CD14-positive monocyte (primary cell): ENCODE data around the gene AK1. TPM values are rescaled to one million over a fixed set of nuclear protein-coding genes. Genes with fewer than 3 reads are reported as not detected.

Experiments used
- DNase-seq, 3 donors: peaks; one replicate each; pipeline ENCODE4 v3.0.0-alpha.2; 2011 to 2022
- H2AFZ ChIP-seq: 2 replicates; pipeline ENCODE4 v1.6.0; 2012; ENCODE audit warnings: mild to moderate bottlenecking, low read depth, low read length, inconsistent platforms; ENCODE audit not compliant: insufficient read depth, poor library complexity, severe bottlenecking
- H3K27ac ChIP-seq, 2 donors: 1 replicate in 1 of 2; 2 replicates in 1 of 2; pipeline ENCODE4 v1.5.1; 2012 to 2013; ENCODE audit warnings: low read length in 2 of 2, control low read depth in 1 of 2, inconsistent platforms in 1 of 2, low read depth in 1 of 2, mild to moderate bottlenecking in 1 of 2
- H3K27me3 ChIP-seq, 2 donors: one replicate each; pipeline versions ENCODE4 v1.6.0 to v1.6.1; 2011 to 2013; ENCODE audit warnings: low read length in 2 of 2; ENCODE audit not compliant: control insufficient read depth in 2 of 2, insufficient read depth in 2 of 2
- H3K36me3 ChIP-seq, 2 donors: replicated peaks in 1 of 2; 1 replicate in 1 of 2; 2 replicates in 1 of 2; pipeline versions ENCODE4 v1.5.1 to v1.6.1; 2012 to 2013; ENCODE audit warnings: low read length in 2 of 2, control low read depth in 1 of 2, inconsistent platforms in 1 of 2, mild to moderate bottlenecking in 1 of 2; ENCODE audit not compliant: insufficient read depth in 2 of 2, control insufficient read depth in 1 of 2
- H3K4me1 ChIP-seq, 2 donors: 1 replicate in 1 of 2; 2 replicates in 1 of 2; pipeline versions ENCODE4 v1.5.1 to v1.6.1; 2012 to 2013; ENCODE audit warnings: low read length in 2 of 2, control low read depth in 1 of 2, inconsistent platforms in 1 of 2, mild to moderate bottlenecking in 1 of 2, moderate library complexity in 1 of 2; ENCODE audit not compliant: insufficient read depth in 2 of 2, control insufficient read depth in 1 of 2
- H3K4me2 ChIP-seq: replicated peaks from 2 replicates; pipeline ENCODE3; 2012; ENCODE audit warnings: low read length, moderate library complexity, mild to moderate bottlenecking; ENCODE audit not compliant: poor library complexity, severe bottlenecking; ENCODE audit errors: extremely low read depth
- H3K4me3 ChIP-seq, 3 experiments: fragments of 200-600 bp in 1 of 3; sonication (generic) in 1 of 3; replicated peaks in 1 of 3; 1 replicate in 2 of 3; 2 replicates in 1 of 3; pipeline ENCODE4 v1.5.1; 2011 to 2013; ENCODE audit warnings: low read length in 3 of 3, mild to moderate bottlenecking in 3 of 3, control low read depth in 2 of 3, low read depth in 2 of 3, inconsistent platforms in 1 of 3, moderate library complexity in 1 of 3
- H3K79me2 ChIP-seq: 2 replicates; pipeline ENCODE4 v1.6.0; 2012; ENCODE audit warnings: mild to moderate bottlenecking, control low read depth, inconsistent platforms, low read length, moderate library complexity; ENCODE audit not compliant: insufficient read depth
- H3K9ac ChIP-seq: 2 replicates; pipeline ENCODE4 v1.6.0; 2017; ENCODE audit warnings: low read length, mild to moderate bottlenecking; ENCODE audit not compliant: insufficient read depth, poor library complexity, severe bottlenecking
- H3K9me3 ChIP-seq, 2 donors: replicated peaks in 1 of 2; 1 replicate in 1 of 2; 2 replicates in 1 of 2; pipeline versions ENCODE4 v1.5.1 to v1.6.1; 2012 to 2013; ENCODE audit warnings: low read length in 2 of 2, control low read depth in 1 of 2; ENCODE audit not compliant: control insufficient read depth in 1 of 2, insufficient read depth in 1 of 2
- H4K20me1 ChIP-seq: 2 replicates; pipeline ENCODE4 v1.6.0; 2012; ENCODE audit warnings: mild to moderate bottlenecking, low read length, control low read depth, moderate library complexity; ENCODE audit not compliant: insufficient read depth
- H3K27ac Mint-ChIP-seq, 7 donors: one replicate each; pipeline ENCODE4 v1.8.0; 2020; ENCODE audit warnings: mild to moderate bottlenecking in 7 of 7, mixed read lengths in 7 of 7, moderate library complexity in 6 of 7, inconsistent platforms in 2 of 7
- H3K27me3 Mint-ChIP-seq, 3 donors: one replicate each; pipeline ENCODE4 v1.8.0; 2021 to 2022; ENCODE audit warnings: low read depth in 3 of 3, mild to moderate bottlenecking in 3 of 3, mixed read lengths in 3 of 3, moderate library complexity in 3 of 3, inconsistent platforms in 1 of 3
- H3K36me3 Mint-ChIP-seq, 2 donors: one replicate each; pipeline ENCODE4 v1.8.0; 2020; ENCODE audit warnings: mixed read lengths in 2 of 2, inconsistent platforms in 1 of 2, mild to moderate bottlenecking in 1 of 2
- H3K4me1 Mint-ChIP-seq: one replicate; pipeline ENCODE4 v1.8.0; 2020; ENCODE audit warnings: mild to moderate bottlenecking, mixed read lengths
- H3K4me3 Mint-ChIP-seq, 2 donors: one replicate each; pipeline ENCODE4 v1.8.0; 2020; ENCODE audit warnings: mild to moderate bottlenecking in 2 of 2, mixed read lengths in 2 of 2, moderate library complexity in 1 of 2
- H3K9me3 Mint-ChIP-seq, 7 donors: one replicate each; pipeline ENCODE4 v1.8.0; 2020 to 2022; ENCODE audit warnings: mixed read lengths in 7 of 7, mild to moderate bottlenecking in 6 of 7, moderate library complexity in 6 of 7, inconsistent platforms in 2 of 7
- CTCF ChIP-seq: fragments of 200-600 bp; IDR thresholded peaks from one replicate; pipeline ENCODE4 v1.8.0; 2022; ENCODE audit warnings: antibody characterized with exemption, mild to moderate bottlenecking
- WGBS: methylation state at CpG from one replicate; pipeline ENCODE4 v1.1.5; 2013; ENCODE audit warnings: missing lambda C conversion rate; ENCODE audit not compliant: insufficient coverage; 5-methylcytosine and 5-hydroxymethylcytosine counted together
- intact Hi-C, 2 donors: fragments of 100-400 bp; cut with micrococcal nuclease; formaldehyde crosslinking; loops; one replicate each; pipeline versions ENCODE4 v1.15.0 to v1.15.1; 2023
- polyA plus RNA-seq, 3 donors: library from polyadenylated mRNA; depleted of rRNA in 1 of 3; unstranded in 2 of 3; stranded (reverse) in 1 of 3; fragments of 300-500 nt in 2 of 3; fragments of >200 nt in 1 of 3; fragmentation: Illumina TruSeq in 2 of 3; gene quantifications; 1 replicate in 2 of 3; 2 replicates in 1 of 3; pipeline ENCODE4 v1.2.3, GENCODE V29; 2012 to 2021

AK1 gene
- polyA plus RNA-seq, 3 donors = 3.5 TPM; not detected in 2

- Histone ChIP-seq H3K27me3 (no peaks in the 10 kb centered on the region), H3K4me3 (peak within 1 kb of the TSS; percentile 39 to 89 (median 50)), H2AFZ (peak within 1 kb of the TSS; percentile 83), H3K4me1 (peaks cover 43 to 49% of the 10 kb centered on the region in 2 donors), H3K27ac (peak within 1 kb of the TSS; percentile 50 to 81), H3K9me3 (peaks cover 8 to 13% of the 10 kb centered on the region in 2 donors), H3K36me3 (peaks cover 0 to 14% of the 10 kb centered on the region in 2 donors), H3K79me2 (no peaks in the 10 kb centered on the region), H3K4me2 (peak within 1 kb of the TSS; percentile 95), H4K20me1 (peaks cover 6% of the 10 kb centered on the region), H3K9ac (peak within 1 kb of the TSS; percentile 84)
- peak within 1 kb of the TSS; percentile 69 to 95 (median 88) for H3K27ac Mint-ChIP-seq
- WGBS = under 1% methylated on average over 34 of the region's 37 CpGs
- H3K4me1 Mint-ChIP-seq = peaks cover 52% of the 10 kb centered on the region
- H3K27me3 Mint-ChIP-seq = peaks cover 1 to 5% (median 3%) of the 10 kb centered on the region in 3 donors
- H3K36me3 Mint-ChIP-seq = peaks cover 20 to 26% of the 10 kb centered on the region in 2 donors
- intact Hi-C loops = no loop called here
- peak within 1 kb of the TSS; percentile 93 to 95 for H3K4me3 Mint-ChIP-seq
- peak; percentile 27 to 66 (median 56) for DNase-seq
- peak; percentile 25 for TF ChIP-seq CTCF
- H3K9me3 Mint-ChIP-seq = peaks cover 11 to 14% (median 13%) of the 10 kb centered on the region in 7 donors
These were observed 23.2 kb downstream of the AK1 start, which contains the start of gene ENG for GRCh38 chr9:127854184-127854806. Gene ENG (minus strand): TSS chr9:127854658. CDS start chr9:127854355, 303 bp downstream.

GRCh38 chr9:127853312-127854183, 23.9 kb downstream of the AK1 start:
- Histone ChIP-seq H3K36me3 (peaks cover 0 to 19% of the 10 kb centered on the region in 2 donors), H3K9ac (peak overlapping the region; percentile 84), H3K4me2 (peak overlapping the region; percentile 95), H3K4me3 (peak overlapping the region; percentile 39 to 89 (median 50)), H2AFZ (peak overlapping the region; percentile 83), H3K4me1 (peaks cover 36 to 42% of the 10 kb centered on the region in 2 donors), H4K20me1 (peaks cover 6% of the 10 kb centered on the region), H3K79me2 (no peaks in the 10 kb centered on the region), H3K9me3 (peaks cover 15 to 21% of the 10 kb centered on the region in 2 donors), H3K27me3 (no peaks in the 10 kb centered on the region), H3K27ac (peak overlapping the region; percentile 8 to 81)
- Mint-ChIP-seq H3K9me3 (peaks cover 18 to 22% (median 19%) of the 10 kb centered on the region in 7 donors), H3K36me3 (peaks cover 27 to 29% of the 10 kb centered on the region in 2 donors), H3K27ac (peak overlapping the region; percentile 69 to 88 (median 78)), H3K4me1 (peaks cover 45% of the 10 kb centered on the region), H3K4me3 (peak overlapping the region; percentile 93 to 95), H3K27me3 (peaks cover 0 to 3% (median 3%) of the 10 kb centered on the region in 3 donors)
- intact Hi-C loops = no loop called here
- TF ChIP-seq CTCF = no peak
- 3% methylated on average over 8 of the region's 13 CpGs for WGBS
- DNase-seq = peak in 2 of 3 donors; percentile 27 to 29
